HG03097 (cell line): ENCODE measurements around the gene SLC25A21.

Source experiments
- ATAC-seq: cut with Tn5 transposase; IDR thresholded peaks from one replicate; pipeline ENCODE4 v1.9.1; 2021; ENCODE audit not compliant: unreplicated experiment, low FRiP score

Gene SLC25A21

GRCh38 chr14:36797634-36798033 lies 374.8 kb downstream of the SLC25A21 start:
- no peak for ATAC-seq

- ATAC-seq, result no peak
Observed at GRCh38 chr14:36791402-36791801, 381.0 kb downstream of the SLC25A21 start.

- ATAC-seq, result no peak
Observed at GRCh38 chr14:36785511-36785910, 386.9 kb downstream of the SLC25A21 start.

- no peak for ATAC-seq
Observed at GRCh38 chr14:36784541-36784940, 387.9 kb downstream of the SLC25A21 start.

GRCh38 chr14:36781897-36782296 lies 390.5 kb downstream of the SLC25A21 start:
- ATAC-seq, result no peak

- no peak for ATAC-seq
Observed at GRCh38 chr14:36773558-36773957, 398.8 kb downstream of the SLC25A21 start.

- ATAC-seq, result no peak
Observed at GRCh38 chr14:36773136-36773540, 399.3 kb downstream of the SLC25A21 start.

- no peak for ATAC-seq
Observed at GRCh38 chr14:36771028-36771640, 401.3 kb downstream of the SLC25A21 start.

GRCh38 chr14:36768638-36769337 lies 403.6 kb downstream of the SLC25A21 start:
- no peak for ATAC-seq

- no peak for ATAC-seq
Observed at GRCh38 chr14:36767603-36768281, 404.7 kb downstream of the SLC25A21 start.

GRCh38 chr14:36766974-36767373 lies 405.4 kb downstream of the SLC25A21 start:
- ATAC-seq, result no peak

GRCh38 chr14:36757734-36758601 lies 414.4 kb downstream of the SLC25A21 start:
- ATAC-seq, result no peak

- no peak for ATAC-seq
Observed at GRCh38 chr14:36756226-36756625, 416.2 kb downstream of the SLC25A21 start.

- ATAC-seq, result no peak
Observed at GRCh38 chr14:36755756-36756155, 416.6 kb downstream of the SLC25A21 start.

- no peak for ATAC-seq
Observed at GRCh38 chr14:36751920-36752319, 420.5 kb downstream of the SLC25A21 start.

GRCh38 chr14:36751106-36751505 lies 421.3 kb downstream of the SLC25A21 start:
- ATAC-seq, result no peak

GRCh38 chr14:36750244-36750643 lies 422.2 kb downstream of the SLC25A21 start:
- no peak for ATAC-seq

- ATAC-seq, result no peak
Observed at GRCh38 chr14:36748610-36749213, 423.7 kb downstream of the SLC25A21 start.

- no peak for ATAC-seq
Observed at GRCh38 chr14:36747411-36748184, 424.8 kb downstream of the SLC25A21 start.

GRCh38 chr14:36746872-36747271 lies 425.5 kb downstream of the SLC25A21 start:
- no peak for ATAC-seq
